K562 (cell line): ENCODE measurements around the gene FAM171A2.

Source experiments
- CTCF ChIP-seq, 3 experiments: IDR thresholded peaks in 2 of 3; conservative IDR thresholded peaks in 1 of 3; 2 replicates each; pipeline ENCODE4 v1.5.1; 2011 to 2012; ENCODE audit warnings: low read length in 3 of 3, mild to moderate bottlenecking in 3 of 3, control low read depth in 2 of 3, improper control_type of control experiment in 1 of 3, inconsistent platforms in 1 of 3, low read depth in 1 of 3, mixed read lengths in 1 of 3, moderate library complexity in 1 of 3; ENCODE audit not compliant: insufficient read depth in 2 of 3
- FOXO4 ChIP-seq: fragments of 450-650 bp; formaldehyde crosslinking; IDR thresholded peaks from 2 replicates; pipeline ENCODE4 v1.4.0; 2020; ENCODE audit warnings: mild to moderate bottlenecking, moderate library complexity
- HNRNPH1 ChIP-seq: fragments of 200-400 bp; formaldehyde crosslinking; optimal IDR thresholded peaks from 2 replicates; pipeline ENCODE3; 2017; ENCODE audit warnings: low read depth, mild to moderate bottlenecking, low read length, moderate library complexity
- NFYB ChIP-seq: IDR thresholded peaks from 2 replicates; pipeline ENCODE4 v1.6.1; 2011; ENCODE audit warnings: mild to moderate bottlenecking, moderate library complexity; ENCODE audit not compliant: insufficient read length; ENCODE audit errors: extremely low read depth
- POLR2A ChIP-seq: fragments of 450-650 bp; conservative IDR thresholded peaks from 2 replicates; pipeline ENCODE4 v1.6.1; 2016
- REST ChIP-seq, 2 experiments: fragments of 450-650 bp; formaldehyde crosslinking in 1 of 2; IDR thresholded peaks; 2 replicates each; pipeline versions ENCODE4 v1.4.0 to v1.6.1; 2014 to 2020; ENCODE audit warnings: mild to moderate bottlenecking in 2 of 2, borderline replicate concordance in 1 of 2, low read depth in 1 of 2
- RFX1 ChIP-seq: fragments of 450-650 bp; IDR thresholded peaks from 2 replicates; pipeline ENCODE4 v1.6.1; 2016; ENCODE audit warnings: mild to moderate bottlenecking, moderate library complexity
- TCF7 ChIP-seq: sonication (generic); IDR thresholded peaks from 2 replicates; pipeline ENCODE4 v1.6.1; 2016; ENCODE audit warnings: antibody characterized with exemption, borderline replicate concordance
- U2AF2 ChIP-seq: fragments of 200-400 bp; formaldehyde crosslinking; optimal IDR thresholded peaks from 2 replicates; pipeline ENCODE3; 2017; ENCODE audit warnings: low read depth, mild to moderate bottlenecking, low read length
- ZFP30 ChIP-seq: fragments of 250-450 bp; sonication (Bioruptor Pico); IDR thresholded peaks from 2 replicates; pipeline ENCODE4 v1.8.0; 2022; ENCODE audit warnings: moderate library complexity, mild to moderate bottlenecking, inconsistent platforms, borderline replicate concordance
- ZFP36 ChIP-seq: fragments of 150-350 bp; IDR thresholded peaks from 2 replicates; pipeline ENCODE4 v1.6.1; 2018; ENCODE audit warnings: low read length, low read depth; ENCODE audit not compliant: partially characterized antibody
- ZNF318 ChIP-seq, 2 experiments: fragments of 450-650 bp; IDR thresholded peaks; 2 replicates each; pipeline ENCODE4 v1.6.1; 2016; ENCODE audit warnings: mild to moderate bottlenecking in 2 of 2, borderline replicate concordance in 1 of 2, low read depth in 1 of 2, moderate library complexity in 1 of 2
- ZNF699 ChIP-seq: fragments of 250-450 bp; sonication (Bioruptor Pico); IDR thresholded peaks from 2 replicates; pipeline ENCODE4 v1.8.0; 2021; ENCODE audit warnings: mild to moderate bottlenecking, moderate library complexity; ENCODE audit not compliant: insufficient replicate concordance

- TF ChIP-seq CTCF (IDR thresholded peaks at IDR 0.05 in 2 of 3, conservative IDR thresholded peaks at IDR 0.05 in 1 of 3; ENCODE audit: insufficient read depth in 2 of 3, low read depth in 1 of 3, low read length in 3 of 3) (no peak), FOXO4 (no peak), RFX1 (no peak), ZFP36 (no peak), POLR2A (no peak), ZNF318 (IDR thresholded peaks at IDR 0.05; ENCODE audit: borderline replicate concordance in 1 of 2, low read depth in 1 of 2) (no peak), U2AF2 (no peak), ZFP30 (CRISPR knock-in tag) (no peak), REST (IDR thresholded peaks at IDR 0.05; ENCODE audit: borderline replicate concordance) (no peak), REST (CRISPR knock-in tag; IDR thresholded peaks at IDR 0.05; ENCODE audit: low read depth) (no peak), ZNF699 (CRISPR knock-in tag) (no peak), NFYB (no peak), TCF7 (no peak), HNRNPH1 (no peak)
These were observed 9.9 kb downstream of the FAM171A2 start for GRCh38 chr17:44353672-44354331.
